Progenitor cell of endocrine pancreas (in vitro differentiated cells): ENCODE measurements around the gene GADL1. TPM values are rescaled to one million over a fixed set of nuclear protein-coding genes. Genes with fewer than 3 reads are reported as not detected.
A peak's percentile ranks its signal among the peaks of the same experiment; 100 is the strongest.

Experiments
- DNase-seq: peaks from one replicate; pipeline ENCODE4 v3.0.0; 2021; ENCODE audit warnings: low spot score; ENCODE audit not compliant: unreplicated experiment
- H3K27ac Mint-ChIP-seq: 2 replicates; pipeline ENCODE4 v1.8.0; 2021; ENCODE audit warnings: mild to moderate bottlenecking, moderate library complexity, mixed read lengths
- H3K27me3 Mint-ChIP-seq: 2 replicates; pipeline ENCODE4 v1.8.0; 2021; ENCODE audit warnings: mixed read lengths
- H3K36me3 Mint-ChIP-seq: 2 replicates; pipeline ENCODE4 v1.8.0; 2022; ENCODE audit warnings: mixed read lengths; ENCODE audit not compliant: insufficient read depth
- H3K4me1 Mint-ChIP-seq: 2 replicates; pipeline ENCODE4 v1.8.0; 2021; ENCODE audit warnings: low read depth, mixed read lengths
- H3K4me3 Mint-ChIP-seq: 2 replicates; pipeline ENCODE4 v1.8.0; 2021; ENCODE audit warnings: low read depth, mild to moderate bottlenecking, moderate library complexity, mixed read lengths
- H3K9me3 Mint-ChIP-seq: 2 replicates; pipeline ENCODE4 v1.8.0; 2021; ENCODE audit warnings: low read depth, mixed read lengths
- CTCF ChIP-seq: fragments of 200-600 bp; sonication (generic); IDR thresholded peaks from one replicate; pipeline ENCODE4 v1.5.0; 2021; ENCODE audit warnings: antibody characterized with exemption, mild to moderate bottlenecking; ENCODE audit not compliant: unreplicated experiment
- total RNA-seq: library from RNA; stranded (reverse); gene quantifications from 2 replicates; pipeline ENCODE4 v1.2.1, GENCODE V29; 2021

GADL1 gene
- total RNA-seq, 1 donor from 2014 or later: 1.9 TPM

GRCh38 chr3:30756218-30756617, 138.2 kb downstream of the GADL1 start:
- TF ChIP-seq CTCF: no peak
- Mint-ChIP-seq H3K4me3 (no peak overlapping the region), H3K27ac (no peak overlapping the region), H3K36me3 (no peaks in the 10 kb centered on the region), H3K27me3 (no peaks in the 10 kb centered on the region), H3K9me3 (no peaks in the 10 kb centered on the region), H3K4me1 (peaks cover 21% of the 10 kb centered on the region)
- no peak for DNase-seq

- no peak for DNase-seq
- H3K27ac Mint-ChIP-seq: no peak overlapping the region
- H3K27me3 Mint-ChIP-seq: no peaks in the 10 kb centered on the region
- H3K36me3 Mint-ChIP-seq: no peaks in the 10 kb centered on the region
- no peaks in the 10 kb centered on the region for H3K9me3 Mint-ChIP-seq
- peaks cover 11% of the 10 kb centered on the region for H3K4me1 Mint-ChIP-seq
- no peak for TF ChIP-seq CTCF
- no peak overlapping the region for H3K4me3 Mint-ChIP-seq
These were observed 140.0 kb downstream of the GADL1 start for GRCh38 chr3:30754426-30754825.

- no peak for TF ChIP-seq CTCF
- Mint-ChIP-seq H3K4me1 (peaks cover 14% of the 10 kb centered on the region), H3K9me3 (no peaks in the 10 kb centered on the region), H3K27ac (no peak overlapping the region), H3K36me3 (no peaks in the 10 kb centered on the region), H3K27me3 (no peaks in the 10 kb centered on the region), H3K4me3 (no peak overlapping the region)
- no peak for DNase-seq
These were observed 140.7 kb downstream of the GADL1 start for GRCh38 chr3:30753766-30754165.

- Mint-ChIP-seq H3K27ac (no peak overlapping the region), H3K27me3 (no peaks in the 10 kb centered on the region), H3K4me1 (peaks cover 15% of the 10 kb centered on the region), H3K36me3 (no peaks in the 10 kb centered on the region), H3K4me3 (no peak overlapping the region), H3K9me3 (no peaks in the 10 kb centered on the region)
- no peak for TF ChIP-seq CTCF
- no peak for DNase-seq
These were observed 141.5 kb downstream of the GADL1 start for GRCh38 chr3:30752970-30753369.

GRCh38 chr3:30752491-30752890, 142.0 kb downstream of the GADL1 start:
- Mint-ChIP-seq H3K27me3 (no peaks in the 10 kb centered on the region), H3K36me3 (no peaks in the 10 kb centered on the region), H3K4me3 (no peak overlapping the region), H3K9me3 (no peaks in the 10 kb centered on the region), H3K4me1 (peaks cover 17% of the 10 kb centered on the region), H3K27ac (peak overlapping the region; percentile 21)
- DNase-seq: no peak
- TF ChIP-seq CTCF: no peak
